D721Med (cell line): ENCODE data around the gene PRKG1.

Source experiments
- DNase-seq: peaks from one replicate; pipeline ENCODE4 v3.0.0; 2011; ENCODE audit warnings: low spot score; ENCODE audit not compliant: insufficient read length
- FAIRE-seq: peaks from 2 replicates; lab custom pipeline; 2011; peaks lifted over from hg19 to GRCh38; lab: Jason Lieb, UNC
- CTCF ChIP-seq: IDR thresholded peaks from 2 replicates; pipeline ENCODE4 v1.5.1; 2012; ENCODE audit warnings: mild to moderate bottlenecking, control low read depth; ENCODE audit not compliant: insufficient read depth; ENCODE audit errors: missing control alignments

Gene PRKG1

GRCh38 chr10:51215951-51216834 lies 141.9 kb downstream of the PRKG1 start:
- FAIRE-seq (no peak), DNase-seq (no peak)
- no peak for TF ChIP-seq CTCF

GRCh38 chr10:51217505-51217904 lies 143.2 kb downstream of the PRKG1 start:
- no peak for DNase-seq
- FAIRE-seq = no peak
- no peak for TF ChIP-seq CTCF

- no peak for DNase-seq
- TF ChIP-seq CTCF = no peak
Measured at GRCh38 chr10:51224671-51225161, 150.4 kb downstream of the PRKG1 start.

GRCh38 chr10:51227897-51228713 lies 153.8 kb downstream of the PRKG1 start:
- no peak for TF ChIP-seq CTCF
- DNase-seq = no peak
- FAIRE-seq = no peak

More at GRCh38 chr10:51224671-51225161, 150.4 kb downstream of the PRKG1 start:
- no peak for FAIRE-seq

- no peak for FAIRE-seq
- TF ChIP-seq CTCF = no peak
- no peak for DNase-seq
Measured at GRCh38 chr10:51228714-51229100, 154.4 kb downstream of the PRKG1 start.

GRCh38 chr10:51230887-51231585 lies 156.7 kb downstream of the PRKG1 start:
- no peak for FAIRE-seq

More at GRCh38 chr10:51230887-51231585, 156.7 kb downstream of the PRKG1 start:
- no peak for TF ChIP-seq CTCF
- DNase-seq = no peak
